Loucy (cell line): ENCODE results near the gene PAQR4.

Source experiments
- H2AFZ ChIP-seq: fragments of 200-600 bp; sonication (generic); 2 replicates; pipeline ENCODE4 v1.6.0; 2016; ENCODE audit warnings: antibody characterized with exemption, mild to moderate bottlenecking, low read length, moderate library complexity
- H3F3A ChIP-seq: fragments of 200-600 bp; 2 replicates; pipeline ENCODE4 v1.6.0; 2016; ENCODE audit warnings: antibody characterized with exemption, low read depth, mild to moderate bottlenecking
- H3K27me3 ChIP-seq: fragments of 200-600 bp; sonication (generic); 2 replicates; pipeline ENCODE4 v1.6.1; 2014; ENCODE audit warnings: low read length, mild to moderate bottlenecking; ENCODE audit not compliant: insufficient read depth, poor library complexity, severe bottlenecking
- H3K36me3 ChIP-seq: fragments of 200-600 bp; sonication (generic); 2 replicates; pipeline ENCODE4 v1.6.1; 2016; ENCODE audit warnings: low read length; ENCODE audit not compliant: insufficient read depth
- H3K4me1 ChIP-seq: fragments of 200-600 bp; sonication (generic); 2 replicates; pipeline ENCODE4 v1.5.1; 2014; ENCODE audit warnings: low read length, mild to moderate bottlenecking; ENCODE audit not compliant: insufficient read depth, poor library complexity, severe bottlenecking
- H3K4me2 ChIP-seq: fragments of 200-600 bp; sonication (generic); 2 replicates; pipeline ENCODE4 v1.6.0; 2014; ENCODE audit warnings: antibody characterized with exemption, low read length, low read depth, mild to moderate bottlenecking; ENCODE audit not compliant: poor library complexity, severe bottlenecking
- H3K4me3 ChIP-seq: fragments of 200-600 bp; sonication (generic); 2 replicates; pipeline ENCODE4 v1.5.1; 2014; ENCODE audit warnings: low read length, mild to moderate bottlenecking, mixed read lengths; ENCODE audit not compliant: poor library complexity, severe bottlenecking
- H3K79me2 ChIP-seq: fragments of 200-600 bp; sonication (generic); 2 replicates; pipeline ENCODE4 v1.6.1; 2014; ENCODE audit warnings: low read length; ENCODE audit not compliant: insufficient read depth
- H3K9ac ChIP-seq: fragments of 200-600 bp; sonication (generic); 2 replicates; pipeline ENCODE4 v1.6.0; 2014; ENCODE audit warnings: mild to moderate bottlenecking, low read depth, low read length, moderate library complexity; ENCODE audit not compliant: poor library complexity, severe bottlenecking
- H3K9me2 ChIP-seq: fragments of 200-600 bp; sonication (generic); replicated peaks from 2 replicates; pipeline ENCODE4 v1.6.1; 2016; ENCODE audit warnings: low read depth, low read length, mixed read lengths
- H3K9me3 ChIP-seq: fragments of 200-600 bp; sonication (generic); 2 replicates; pipeline ENCODE4 v1.6.1; 2014; ENCODE audit warnings: mild to moderate bottlenecking, antibody characterized with exemption, low read length, low read depth; ENCODE audit not compliant: insufficient read depth
- H4K20me1 ChIP-seq: fragments of 200-600 bp; sonication (generic); 2 replicates; pipeline ENCODE4 v1.6.0; 2014; ENCODE audit warnings: antibody characterized with exemption, low read length, mild to moderate bottlenecking; ENCODE audit not compliant: insufficient read depth, poor library complexity, severe bottlenecking
- CTCF ChIP-seq: fragments of 200-600 bp; sonication (generic); conservative IDR thresholded peaks from 2 replicates; pipeline ENCODE4 v1.5.1; 2014; ENCODE audit warnings: mild to moderate bottlenecking, antibody characterized with exemption, low read length
- EZH2phosphoT487 ChIP-seq: fragments of 200-600 bp; IDR thresholded peaks from 2 replicates; pipeline ENCODE4 v1.6.1; 2018; ENCODE audit warnings: antibody characterized with exemption, mild to moderate bottlenecking, moderate library complexity, borderline replicate concordance

PAQR4 gene

GRCh38 chr16:2924901-2925755 is 44.0 kb upstream of the PAQR4 start:
- Histone ChIP-seq H4K20me1 (no peaks in the 10 kb centered on the region), H3K79me2 (no peaks in the 10 kb centered on the region), H3K4me1 (no peaks in the 10 kb centered on the region), H3K4me2 (no peak overlapping the region), H3K27me3 (no peaks in the 10 kb centered on the region), H2AFZ (no peak overlapping the region), H3F3A (no peaks in the 10 kb centered on the region), H3K9me3 (no peaks in the 10 kb centered on the region), H3K9me2 (no peaks in the 10 kb centered on the region), H3K4me3 (no peak overlapping the region), H3K9ac (no peak overlapping the region), H3K36me3 (no peaks in the 10 kb centered on the region)
- TF ChIP-seq EZH2phosphoT487 = no peak
- TF ChIP-seq CTCF = no peak

GRCh38 chr16:2925951-2926649 is 43.0 kb upstream of the PAQR4 start:
- H3K27me3 ChIP-seq = no peaks in the 10 kb centered on the region
- no peaks in the 10 kb centered on the region for H4K20me1 ChIP-seq
- H3K4me2 ChIP-seq = no peak overlapping the region
- TF ChIP-seq CTCF = no peak
- TF ChIP-seq EZH2phosphoT487 = no peak
- H3F3A ChIP-seq = no peaks in the 10 kb centered on the region
- H3K9me3 ChIP-seq = no peaks in the 10 kb centered on the region
- H3K9ac ChIP-seq = no peak overlapping the region
- no peak overlapping the region for H2AFZ ChIP-seq
- no peaks in the 10 kb centered on the region for H3K36me3 ChIP-seq
- H3K4me3 ChIP-seq = no peak overlapping the region
- no peaks in the 10 kb centered on the region for H3K79me2 ChIP-seq
- no peaks in the 10 kb centered on the region for H3K4me1 ChIP-seq
- H3K9me2 ChIP-seq = no peaks in the 10 kb centered on the region

GRCh38 chr16:2926650-2926999 is 42.5 kb upstream of the PAQR4 start:
- Histone ChIP-seq H3K27me3 (no peaks in the 10 kb centered on the region), H3F3A (no peaks in the 10 kb centered on the region), H2AFZ (no peak overlapping the region), H3K9me2 (no peaks in the 10 kb centered on the region), H4K20me1 (no peaks in the 10 kb centered on the region), H3K4me3 (no peak overlapping the region), H3K4me1 (no peaks in the 10 kb centered on the region), H3K79me2 (no peaks in the 10 kb centered on the region), H3K9me3 (no peaks in the 10 kb centered on the region), H3K4me2 (no peak overlapping the region), H3K9ac (no peak overlapping the region), H3K36me3 (no peaks in the 10 kb centered on the region)
- TF ChIP-seq EZH2phosphoT487 (no peak), CTCF (no peak)
